Astrocyte of the cerebellum (primary cell): Measurements from ENCODE around the gene REM1.
"Not testable (repeated sequence)": the region's sequence is repeated elsewhere in the genome, so short reads cannot be mapped to it uniquely, and the experiment has no call there.

Experiments
- DNase-seq: peaks from one replicate; pipeline ENCODE4 v3.0.0-alpha.2; 2011; ENCODE audit warnings: low read depth
- H3K4me3 ChIP-seq: 2 replicates; pipeline ENCODE4 v1.5.1; 2011; ENCODE audit warnings: mild to moderate bottlenecking, low read depth, low read length, moderate library complexity
- in situ Hi-C: cut with HindIII; loops from 2 replicates; pipeline ENCODE4 v1.10.0; 2017; ENCODE audit warnings: low sequenced_read_pairs
- TF ChIP-seq, protein P1 (sequence below): IDR thresholded peaks from 2 replicates; pipeline ENCODE4 v1.5.1; 2012; ENCODE audit warnings: low read length, low read depth, moderate library complexity, mild to moderate bottlenecking; ENCODE audit errors: missing control alignments

The REM1 gene

GRCh38 chr20:31500527-31500926 lies 25.4 kb downstream of the REM1 start:
- in situ Hi-C loops, result no loop called here
- TF ChIP-seq, protein P1, sequence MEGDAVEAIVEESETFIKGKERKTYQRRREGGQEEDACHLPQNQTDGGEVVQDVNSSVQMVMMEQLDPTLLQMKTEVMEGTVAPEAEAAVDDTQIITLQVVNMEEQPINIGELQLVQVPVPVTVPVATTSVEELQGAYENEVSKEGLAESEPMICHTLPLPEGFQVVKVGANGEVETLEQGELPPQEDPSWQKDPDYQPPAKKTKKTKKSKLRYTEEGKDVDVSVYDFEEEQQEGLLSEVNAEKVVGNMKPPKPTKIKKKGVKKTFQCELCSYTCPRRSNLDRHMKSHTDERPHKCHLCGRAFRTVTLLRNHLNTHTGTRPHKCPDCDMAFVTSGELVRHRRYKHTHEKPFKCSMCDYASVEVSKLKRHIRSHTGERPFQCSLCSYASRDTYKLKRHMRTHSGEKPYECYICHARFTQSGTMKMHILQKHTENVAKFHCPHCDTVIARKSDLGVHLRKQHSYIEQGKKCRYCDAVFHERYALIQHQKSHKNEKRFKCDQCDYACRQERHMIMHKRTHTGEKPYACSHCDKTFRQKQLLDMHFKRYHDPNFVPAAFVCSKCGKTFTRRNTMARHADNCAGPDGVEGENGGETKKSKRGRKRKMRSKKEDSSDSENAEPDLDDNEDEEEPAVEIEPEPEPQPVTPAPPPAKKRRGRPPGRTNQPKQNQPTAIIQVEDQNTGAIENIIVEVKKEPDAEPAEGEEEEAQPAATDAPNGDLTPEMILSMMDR, result no peak
- no peak for DNase-seq
- no peak overlapping the region for H3K4me3 ChIP-seq

DNA sequence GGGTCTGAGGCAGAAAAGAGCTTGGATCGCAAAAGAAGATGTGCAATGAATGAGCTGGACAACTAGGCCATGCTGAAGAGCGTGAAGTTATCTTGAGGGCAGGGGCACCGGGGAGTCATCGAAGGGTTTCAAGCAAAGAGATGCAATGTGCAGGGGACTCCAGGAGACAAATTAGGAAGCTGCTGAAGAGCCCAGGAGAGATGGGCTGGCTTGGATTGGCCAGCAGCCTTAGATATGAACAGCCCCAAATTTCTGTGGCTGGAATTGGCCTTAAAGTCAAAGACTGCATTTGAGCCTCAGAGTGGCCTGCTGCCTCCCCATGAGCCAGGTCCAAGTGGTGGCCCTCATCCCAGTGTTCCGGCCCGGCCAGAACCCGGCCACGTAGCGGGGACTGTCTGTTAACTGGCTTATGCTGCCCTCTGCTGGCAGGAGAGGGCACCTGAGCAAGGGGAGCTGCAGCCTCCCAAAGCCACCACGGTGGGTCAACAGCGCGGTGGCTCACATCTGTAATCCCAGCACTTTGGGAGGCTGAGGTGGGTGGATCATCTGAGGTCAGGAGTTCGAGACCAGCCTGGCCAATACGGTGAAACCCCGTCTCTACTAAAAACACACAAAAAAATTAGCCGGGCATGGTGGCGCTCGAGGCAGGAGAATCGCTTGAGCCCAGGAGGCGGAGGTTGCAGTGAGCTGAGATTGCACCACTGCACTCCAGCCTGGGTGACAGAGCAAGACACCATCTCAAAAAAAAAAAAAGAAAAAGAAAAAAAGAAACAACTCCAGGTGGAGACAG lies 28.0 kb downstream of the REM1 start:
- in situ Hi-C loops, H3K4me3 ChIP-seq: not testable (repeated sequence)
- TF ChIP-seq, protein P1, result peak; percentile 83

GRCh38 chr20:31505903-31506302 lies 30.8 kb downstream of the REM1 start:
- TF ChIP-seq, protein P1, result no peak
- H3K4me3 ChIP-seq, result no peak overlapping the region
- in situ Hi-C loops, result no loop called here
- no peak for DNase-seq

More for the DNA sequence above, 28.0 kb downstream of the REM1 start:
- peak; percentile 38 for DNase-seq

DNA sequence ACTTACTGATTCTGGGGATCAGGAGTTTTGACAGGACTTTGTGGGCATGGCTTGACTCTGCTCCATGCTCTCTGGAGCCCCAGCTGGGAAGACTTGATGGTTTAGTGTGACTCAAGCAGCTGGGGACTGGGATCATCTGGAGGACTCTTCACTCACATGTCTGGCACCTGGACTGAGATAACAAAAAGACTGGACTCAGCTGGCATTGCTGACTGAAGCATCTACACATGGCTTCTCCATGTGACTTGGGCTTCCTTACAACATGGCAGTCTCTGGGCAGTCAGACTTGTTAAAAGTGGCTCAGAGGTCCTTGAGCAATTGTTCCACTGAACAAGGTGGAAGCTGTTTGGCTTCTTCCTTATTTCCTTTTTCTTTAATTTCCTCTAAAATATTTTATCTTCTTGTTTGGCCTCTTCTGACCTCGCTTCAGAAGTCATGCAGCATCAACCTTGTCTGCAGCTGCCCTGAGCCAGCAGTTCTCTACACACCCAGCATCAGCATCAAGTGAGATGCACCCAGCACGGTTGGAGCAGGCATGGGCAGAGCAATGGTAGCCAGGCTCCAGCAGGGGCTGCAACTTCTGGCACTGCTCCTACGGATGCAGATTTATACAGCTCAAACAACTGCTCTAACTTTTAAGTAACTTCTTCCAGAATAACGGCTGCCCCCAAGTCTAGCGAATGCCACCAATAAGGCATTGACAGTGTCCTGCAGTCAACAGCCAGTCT lies 33.6 kb downstream of the REM1 start:
- in situ Hi-C loops, result no loop called here

GRCh38 chr20:31514154-31515071 lies 39.3 kb downstream of the REM1 start, which contains the start of gene HM13:
Gene HM13, plus strand, starts transcription at chr20:31514442. Its CDS starts 110 bp downstream, at chr20:31514552.
- TF ChIP-seq, protein P1, result peak; percentile 95
- peak; percentile 85 for DNase-seq
- in situ Hi-C loops, result no loop called here
- H3K4me3 ChIP-seq, result peak within 1 kb of the TSS; percentile 96

More for the DNA sequence above, 33.6 kb downstream of the REM1 start:
- no peak overlapping the region for H3K4me3 ChIP-seq
- TF ChIP-seq, protein P1, result no peak
- no peak for DNase-seq
